GM12874 (cell line): ENCODE measurements around the gene ISG15.

ENCODE experiments used
- CTCF ChIP-seq: IDR thresholded peaks from 2 replicates; pipeline ENCODE4 v1.5.1; 2011; ENCODE audit warnings: low read depth, mild to moderate bottlenecking, control low read depth, low read length, moderate library complexity; ENCODE audit not compliant: insufficient read depth

Gene ISG15

GRCh38 chr1:982765-983436 lies 30.4 kb upstream of the ISG15 start:
- no peak for TF ChIP-seq CTCF

- peak; percentile 95 for TF ChIP-seq CTCF
Measured at GRCh38 chr1:983798-984475, 29.4 kb upstream of the ISG15 start.

GRCh38 chr1:984476-984814 lies 28.9 kb upstream of the ISG15 start:
- no peak for TF ChIP-seq CTCF

GRCh38 chr1:985126-985525 lies 28.2 kb upstream of the ISG15 start:
- TF ChIP-seq CTCF = no peak

GRCh38 chr1:991895-992294 lies 21.4 kb upstream of the ISG15 start:
- no peak for TF ChIP-seq CTCF

- no peak for TF ChIP-seq CTCF
Measured at GRCh38 chr1:992362-992761, 20.9 kb upstream of the ISG15 start.

- TF ChIP-seq CTCF = no peak
Measured at GRCh38 chr1:993379-993995, 19.8 kb upstream of the ISG15 start.
